ENCODE data around the gene MEIOB.
"Not testable (repeated sequence)": the region's sequence is repeated elsewhere in the genome, so short reads cannot be mapped to it uniquely, and the experiment has no call there.

MEIOB gene

DNA sequence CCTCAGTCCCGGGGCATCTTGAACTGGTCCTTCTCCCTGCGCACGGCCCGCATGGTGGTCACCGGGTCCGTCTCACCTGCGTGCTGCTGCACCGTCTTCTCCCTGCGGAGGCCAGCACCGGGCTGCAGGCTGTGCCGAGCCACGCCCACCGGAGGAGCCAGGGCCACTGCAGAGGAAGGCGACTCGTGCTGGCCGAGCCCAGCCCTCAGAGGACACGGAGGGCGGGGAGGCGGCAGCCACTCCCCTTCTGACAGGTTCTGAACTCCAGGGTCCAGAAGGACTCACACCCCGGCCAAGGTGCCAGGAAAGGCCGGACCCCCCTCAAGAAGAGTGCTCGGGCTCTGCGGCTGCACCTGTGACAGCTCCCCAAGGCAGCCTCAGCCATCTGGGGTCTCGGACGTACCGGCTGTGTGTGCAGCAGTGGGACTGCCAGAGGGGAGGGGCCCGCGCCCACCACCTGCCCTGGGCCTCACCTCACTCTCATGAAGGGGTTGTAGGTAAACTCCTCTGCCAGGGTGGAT is 62.6 kb downstream of the MEIOB start:
- no peak for DNase-seq

DNA sequence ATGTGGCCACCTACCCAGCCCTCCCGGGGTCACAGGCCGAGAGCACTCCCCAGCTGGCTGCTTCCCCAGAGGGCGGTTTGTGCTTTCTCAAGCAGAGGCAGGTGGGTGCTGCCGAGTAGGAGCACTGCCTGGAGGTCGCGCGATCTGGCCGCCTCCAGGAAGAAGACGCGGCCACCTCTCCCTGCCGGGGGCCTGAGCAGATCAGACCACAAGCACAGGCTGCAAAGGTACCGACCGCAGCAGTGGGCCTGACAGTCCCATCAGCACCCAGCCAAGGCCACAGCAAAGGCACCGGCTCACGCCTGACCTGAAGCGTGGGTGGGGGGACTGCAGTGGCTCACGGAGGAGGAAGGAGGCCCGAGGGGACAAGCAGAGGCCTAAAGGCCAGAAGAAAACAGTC is 63.3 kb downstream of the MEIOB start:
- DNase-seq: no peak

DNA sequence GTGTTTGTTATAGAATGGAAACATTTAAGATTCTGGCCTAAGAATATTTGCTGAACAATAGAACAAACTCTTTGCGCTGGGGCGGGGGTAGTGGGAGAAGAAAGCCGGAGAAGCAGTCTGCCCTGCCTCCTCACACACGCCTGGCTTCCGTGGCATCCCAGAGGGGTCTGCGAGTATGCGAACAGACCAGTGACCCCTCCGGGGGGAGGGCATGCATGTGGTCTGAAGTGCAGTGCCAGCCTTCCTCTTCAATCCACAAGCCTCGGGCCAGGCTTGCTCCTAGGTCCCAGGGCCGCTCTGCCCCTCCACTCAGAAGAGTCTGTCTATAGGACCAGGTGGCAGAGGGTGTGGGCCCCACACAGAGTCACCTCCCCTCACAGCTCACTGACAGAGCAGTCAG is 64.3 kb downstream of the MEIOB start:
- DNase-seq: no peak

DNA sequence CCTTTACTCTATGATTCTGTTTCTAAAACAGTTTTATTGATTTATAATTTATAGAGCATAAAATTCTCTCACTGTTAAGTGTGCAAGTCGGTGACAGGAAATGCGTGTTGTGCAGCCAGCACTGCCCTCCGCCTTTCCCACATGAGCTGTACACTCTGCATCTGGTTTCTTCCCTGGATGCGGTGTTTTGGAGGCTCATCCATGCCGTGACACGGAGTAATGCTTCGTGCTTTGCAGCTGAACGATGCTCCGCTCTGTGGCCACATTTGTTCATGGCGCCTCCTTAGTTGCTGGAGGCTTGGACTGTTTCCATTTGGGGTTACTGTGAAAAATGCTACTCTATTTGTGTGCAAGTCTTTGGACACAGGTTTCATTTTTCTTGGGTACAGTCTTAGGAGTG is 71.3 kb downstream of the MEIOB start:
- no peak for DNase-seq

DNA sequence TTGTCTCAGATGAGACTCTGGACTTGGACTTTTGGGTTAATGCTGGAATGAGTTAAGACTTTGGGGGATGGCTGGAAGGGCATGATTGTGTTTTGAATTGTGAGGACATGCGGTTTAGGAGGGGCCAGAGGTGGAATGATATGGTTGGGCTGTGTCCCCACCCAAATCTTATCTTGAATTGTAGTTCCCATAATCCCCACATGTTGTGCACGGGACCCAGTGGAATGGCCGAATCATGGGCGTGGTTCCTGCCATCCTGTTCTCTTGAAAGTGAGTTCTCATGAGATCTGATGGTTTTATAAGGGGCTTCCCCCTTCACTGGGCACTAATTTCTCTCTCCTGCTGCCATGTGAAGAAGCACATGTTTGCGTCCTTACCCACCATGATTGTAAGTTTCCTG is 72.7 kb downstream of the MEIOB start:
- not testable (repeated sequence) for DNase-seq

DNA sequence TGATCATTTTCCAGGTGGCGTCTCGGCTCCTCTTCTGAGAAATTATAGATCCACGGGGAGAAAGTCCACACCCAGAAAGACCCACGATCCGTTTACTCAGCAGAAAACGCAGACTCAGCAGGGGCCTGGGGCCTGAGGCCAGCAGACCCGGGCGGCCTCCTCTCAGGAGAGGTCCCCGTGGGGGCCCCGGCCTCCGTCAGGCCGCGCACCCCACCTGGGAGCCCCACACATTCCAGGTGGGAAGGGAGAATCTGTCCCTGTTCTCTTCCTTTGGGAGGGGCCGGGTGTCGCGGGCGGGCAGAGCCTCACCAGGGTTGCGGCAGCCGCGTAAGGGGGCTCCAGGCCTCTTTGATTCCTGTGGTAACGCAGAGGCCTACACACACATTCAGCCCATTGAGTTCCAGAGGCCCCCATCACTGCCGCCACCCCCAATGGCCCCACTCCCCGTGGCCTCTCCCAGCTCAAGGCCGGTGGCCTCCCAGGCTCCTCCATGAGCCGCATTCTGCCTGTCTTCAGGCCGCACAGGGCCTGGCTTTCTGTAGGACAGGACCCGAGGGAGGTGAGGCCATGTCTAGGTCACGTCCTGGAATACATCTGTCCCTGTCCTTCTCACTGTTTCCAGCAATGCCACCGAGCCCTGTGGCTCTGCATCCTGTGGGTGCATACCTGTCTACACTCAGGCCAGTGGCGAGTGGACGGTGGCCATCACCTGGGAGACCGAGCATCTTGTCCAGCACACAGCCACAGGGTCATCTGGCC is 76.9 kb downstream of the MEIOB start:
- no peak for DNase-seq

DNA sequence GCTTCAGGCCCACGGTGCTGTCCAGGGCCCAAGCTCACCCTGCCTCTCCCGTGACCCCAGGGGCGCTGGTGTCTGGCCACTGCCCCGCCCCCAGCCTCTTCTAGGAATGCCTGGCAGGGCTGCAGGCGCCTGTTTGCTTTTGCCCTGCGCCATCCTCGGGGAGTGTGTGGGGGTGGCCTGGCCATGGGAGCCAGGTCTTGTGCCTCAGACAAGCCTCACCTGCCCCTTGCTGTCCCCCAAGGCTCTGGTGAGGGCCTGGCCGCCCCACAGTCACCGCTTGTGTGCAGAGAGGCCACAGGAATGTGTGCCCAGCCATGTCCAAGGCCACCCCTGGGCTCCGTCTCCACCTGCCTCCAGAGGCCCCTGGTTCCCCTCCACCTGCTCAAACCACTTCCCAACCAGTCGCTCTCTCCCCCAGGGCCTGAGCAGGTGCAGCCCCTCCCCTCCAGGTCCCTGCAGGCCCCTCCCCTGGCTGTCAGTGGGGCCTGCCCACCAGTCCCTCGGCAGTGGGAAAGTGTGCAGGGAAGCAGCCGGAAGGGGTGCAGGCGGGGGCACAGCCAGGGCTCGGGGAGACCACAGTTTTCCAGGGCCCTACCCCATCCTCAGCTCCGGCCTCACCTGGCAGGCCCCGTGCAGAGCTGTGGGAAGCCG is 77.6 kb downstream of the MEIOB start:
- no peak for DNase-seq

DNA sequence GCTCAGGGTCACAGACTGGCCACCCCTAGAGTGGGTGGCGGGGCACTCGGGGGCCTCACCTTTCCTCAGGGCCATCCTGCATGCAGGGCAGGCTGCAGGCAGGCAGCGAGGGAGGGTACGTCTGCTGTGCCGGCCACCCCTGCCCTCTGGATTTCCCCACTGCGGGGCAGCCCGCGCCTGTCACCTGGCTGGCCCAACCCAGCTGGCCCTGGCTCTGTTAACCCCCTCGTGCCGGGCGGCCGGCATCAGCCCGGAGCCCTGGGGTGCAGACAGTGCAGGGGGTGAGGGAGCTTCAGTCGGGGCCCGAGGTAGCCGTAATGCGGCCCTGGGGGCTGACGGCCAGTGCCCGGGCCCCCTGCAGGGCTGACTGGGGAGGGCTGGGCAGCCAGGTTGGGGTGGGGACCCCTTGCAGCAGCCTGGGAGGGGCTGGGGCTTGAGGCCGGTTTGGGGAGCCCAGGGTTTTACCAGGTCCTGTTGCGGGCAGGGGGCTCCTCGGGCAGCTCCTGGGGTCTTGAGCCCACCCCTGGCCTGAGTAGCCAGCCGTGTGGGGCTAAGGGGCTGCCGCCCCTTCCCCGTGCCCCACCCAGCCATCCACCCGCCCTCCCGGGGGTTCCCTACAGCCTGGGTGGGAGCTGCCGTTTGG is 78.3 kb downstream of the MEIOB start, which contains the start of gene IGFALS:
TSS of gene IGFALS (minus strand) at position 128 of the 643 bp plus-strand sequence. CDS start at position 75, 53 bp downstream.
- no peak for DNase-seq

DNA sequence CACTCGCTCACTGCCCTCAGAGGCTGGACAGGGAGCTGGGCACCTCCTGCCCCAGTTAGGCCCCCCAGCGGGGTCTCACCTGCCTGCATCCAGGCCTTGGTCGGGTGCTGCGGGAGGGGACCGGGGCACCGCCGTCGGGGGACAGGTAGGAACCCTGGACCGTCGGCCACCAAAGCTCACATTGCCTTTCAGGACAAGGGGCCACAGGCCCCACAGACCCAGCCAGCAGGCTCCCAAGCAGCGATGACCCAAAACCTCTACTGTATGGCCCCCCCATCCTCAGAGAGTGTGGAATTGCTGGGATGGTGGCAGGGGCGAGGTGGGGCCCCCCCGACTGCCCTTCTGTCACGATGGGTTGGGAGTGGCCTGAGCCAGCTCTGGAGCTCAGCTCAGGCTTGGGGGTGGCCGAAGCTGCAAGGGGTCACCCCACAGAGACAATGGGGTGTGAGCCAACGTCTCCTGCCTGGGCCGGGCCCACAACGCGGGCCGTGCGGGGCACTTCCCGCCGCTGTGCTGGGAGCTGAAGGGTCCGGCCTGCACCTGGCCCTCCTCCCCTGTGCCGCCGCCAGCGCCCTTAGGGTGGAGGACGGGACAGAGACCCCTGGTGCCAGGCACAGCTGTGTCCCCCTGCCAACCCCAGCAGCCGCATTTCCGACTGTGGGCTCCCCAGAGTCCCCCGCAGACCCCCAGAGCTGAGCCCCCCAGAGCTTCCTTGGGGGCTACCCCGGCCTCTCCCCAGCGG is 79.0 kb downstream of the MEIOB start:
- no peak for DNase-seq

DNA sequence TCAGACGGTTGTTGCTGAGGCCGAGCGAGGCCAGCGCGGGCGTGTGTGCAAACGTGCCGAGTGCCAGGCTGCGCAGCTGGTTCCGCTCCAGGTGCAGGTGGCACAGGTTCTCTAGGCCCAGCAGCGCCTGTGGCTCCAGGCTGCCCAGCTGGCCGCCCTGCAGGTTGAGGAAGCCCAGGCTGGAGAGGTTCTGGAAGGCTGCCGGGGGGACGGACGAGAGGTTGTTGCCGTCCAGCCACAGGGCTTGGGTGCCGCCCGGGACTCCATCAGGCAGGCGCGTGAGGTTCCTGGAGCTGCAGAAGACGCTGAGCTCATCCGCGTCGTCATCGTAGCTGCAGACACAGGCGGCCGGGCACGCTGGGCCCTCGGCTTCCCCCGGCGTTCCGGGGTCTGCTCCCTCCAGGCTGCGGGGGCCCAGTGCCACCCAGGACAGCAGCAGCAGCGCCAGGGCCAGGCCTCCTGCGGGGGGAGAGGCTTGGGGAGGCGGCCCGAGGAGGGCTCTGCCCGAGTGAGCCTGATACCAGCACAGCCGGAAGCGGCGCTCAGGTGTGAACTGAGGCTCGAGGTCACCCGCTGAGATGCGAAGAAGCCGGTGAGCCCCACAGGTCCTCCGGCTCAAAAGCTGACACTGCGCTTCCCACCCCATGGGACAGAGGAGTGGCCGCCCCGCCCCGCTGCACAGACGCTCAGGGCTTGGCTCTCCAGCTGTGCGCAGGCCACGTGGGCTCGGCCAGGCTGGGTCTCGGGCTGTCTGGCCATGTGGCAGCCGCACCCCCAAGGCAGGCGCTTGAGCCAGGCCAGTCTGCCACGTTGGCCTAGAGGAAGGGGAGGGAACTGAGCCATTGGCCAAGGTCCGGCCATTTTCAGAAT is 79.8 kb downstream of the MEIOB start:
- no peak for DNase-seq

DNA sequence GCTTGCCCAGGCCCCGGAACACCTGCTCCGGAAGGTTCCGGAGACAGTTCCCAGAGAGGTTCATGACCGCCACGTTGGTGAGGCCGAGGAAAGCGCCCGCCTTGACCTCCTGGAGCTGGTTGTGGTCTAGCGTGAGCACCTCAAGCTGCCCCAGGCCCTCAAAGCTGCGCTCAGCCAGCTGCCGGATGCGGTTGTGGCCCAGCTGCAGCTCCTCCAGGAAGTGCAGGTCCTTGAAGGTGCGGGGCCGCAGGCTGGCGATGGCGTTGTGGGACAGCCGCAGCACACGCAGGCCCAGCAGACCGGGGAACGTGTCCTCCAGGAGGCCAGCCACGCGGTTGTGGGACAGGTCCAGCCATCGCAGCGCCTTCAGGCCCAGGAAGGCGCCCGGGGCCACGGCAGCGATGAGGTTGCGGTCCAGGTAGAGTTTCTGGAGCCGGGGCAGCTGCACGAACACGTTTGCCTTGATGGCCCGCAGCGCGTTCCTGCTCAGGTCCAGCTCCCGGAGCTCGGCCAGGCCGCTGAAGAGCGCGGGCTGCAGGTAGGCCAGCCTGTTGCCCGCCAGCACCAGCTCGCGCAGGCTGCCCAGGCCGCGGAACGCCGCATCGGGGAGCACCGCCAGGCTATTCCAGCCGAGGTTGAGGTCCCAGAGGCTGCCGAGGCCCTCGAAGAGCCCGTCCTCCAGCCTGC is 80.6 kb downstream of the MEIOB start:
- DNase-seq: no peak

DNA sequence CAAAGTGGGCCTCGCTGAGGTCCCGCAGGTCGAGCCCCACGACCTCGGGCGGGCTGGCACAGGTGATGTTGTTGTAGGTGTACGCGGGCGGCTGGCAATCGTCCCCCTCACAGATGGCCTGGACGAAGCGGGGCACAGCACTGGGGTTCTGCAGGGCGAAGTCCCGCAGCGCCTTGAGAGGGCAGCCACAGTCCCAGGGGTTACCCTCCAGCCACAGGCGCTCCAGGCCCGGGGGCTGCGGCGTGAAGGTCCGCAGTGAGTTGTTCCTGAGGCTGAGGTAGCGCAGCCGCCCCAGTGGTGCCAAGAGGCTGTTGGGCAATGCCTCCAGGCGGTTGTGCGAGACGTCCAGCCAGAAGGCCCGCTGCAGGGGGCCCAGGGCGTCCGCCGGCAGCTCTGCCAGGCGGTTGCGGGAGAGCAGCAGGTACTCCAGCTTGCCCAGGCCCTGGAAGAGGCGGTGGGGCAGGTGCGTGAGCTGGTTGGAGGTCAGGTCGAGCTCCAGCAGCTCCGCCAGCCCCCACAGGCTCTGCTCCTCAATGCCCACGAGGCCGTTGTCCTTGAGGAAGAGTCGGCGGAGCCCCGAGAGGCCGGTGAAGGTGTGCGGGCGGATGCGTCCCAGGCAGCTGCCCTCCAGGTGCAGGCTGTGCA is 81.2 kb downstream of the MEIOB start:
- peak in 1 of 14 donors; percentile 52 for DNase-seq

DNA sequence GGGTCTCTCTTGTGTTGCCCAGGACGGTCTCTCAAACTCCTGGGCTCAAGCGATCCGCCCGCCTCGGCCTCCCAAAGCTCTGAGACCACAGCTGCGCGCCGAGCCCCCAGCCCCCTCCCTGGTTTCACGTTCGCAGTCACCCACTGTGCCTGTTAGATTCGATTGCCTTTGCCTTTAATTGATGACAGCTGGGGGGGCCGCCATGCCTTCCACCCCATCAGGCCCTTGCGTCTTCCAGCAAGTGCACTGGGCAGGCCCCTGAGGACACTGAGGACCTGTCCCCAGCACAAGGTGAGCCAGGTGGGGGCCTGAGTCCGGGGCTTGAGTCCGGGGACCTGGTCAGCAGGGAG is 81.7 kb downstream of the MEIOB start:
- no peak for DNase-seq

DNA sequence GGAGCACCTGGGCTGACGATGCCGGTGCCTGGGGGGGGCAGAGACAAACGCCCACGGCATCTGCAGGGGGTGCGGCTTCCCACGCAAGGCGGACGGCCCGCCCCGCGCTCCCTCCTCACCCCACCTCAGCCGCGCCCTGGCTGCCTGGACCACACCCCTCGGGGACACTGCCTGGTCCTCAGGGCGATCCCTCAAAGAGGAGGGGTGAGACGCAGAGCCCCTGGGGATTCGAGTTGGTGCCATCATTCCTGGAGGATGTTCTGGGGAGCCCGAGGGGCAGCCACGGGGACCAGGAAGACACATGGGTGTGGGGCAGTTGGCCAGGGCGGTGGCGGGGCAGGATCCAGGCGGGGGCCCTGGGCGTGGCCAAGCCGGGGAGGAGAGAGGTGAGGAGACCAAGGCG is 82.3 kb downstream of the MEIOB start:
- no peak for DNase-seq

DNA sequence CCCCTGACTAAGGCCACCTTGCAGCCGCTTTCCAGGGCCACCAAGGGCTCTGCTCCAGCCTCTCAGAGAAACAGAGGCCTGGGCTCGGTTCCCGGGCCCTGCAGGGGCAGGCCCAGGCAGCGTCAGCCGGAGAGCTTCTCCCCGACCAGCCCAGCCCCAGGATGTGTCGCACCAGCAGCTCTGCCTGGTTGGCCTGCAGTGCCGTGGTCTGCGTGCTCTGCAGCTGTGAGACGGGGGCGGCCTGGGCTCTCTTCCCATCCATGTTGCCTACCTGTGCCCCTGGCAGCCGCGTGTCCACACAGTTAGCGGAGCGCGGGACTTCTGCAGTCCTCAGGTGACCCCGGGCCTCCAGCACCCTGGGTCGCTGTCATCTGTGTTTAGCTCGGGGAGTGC is 83.3 kb downstream of the MEIOB start:
- DNase-seq: no peak

DNA sequence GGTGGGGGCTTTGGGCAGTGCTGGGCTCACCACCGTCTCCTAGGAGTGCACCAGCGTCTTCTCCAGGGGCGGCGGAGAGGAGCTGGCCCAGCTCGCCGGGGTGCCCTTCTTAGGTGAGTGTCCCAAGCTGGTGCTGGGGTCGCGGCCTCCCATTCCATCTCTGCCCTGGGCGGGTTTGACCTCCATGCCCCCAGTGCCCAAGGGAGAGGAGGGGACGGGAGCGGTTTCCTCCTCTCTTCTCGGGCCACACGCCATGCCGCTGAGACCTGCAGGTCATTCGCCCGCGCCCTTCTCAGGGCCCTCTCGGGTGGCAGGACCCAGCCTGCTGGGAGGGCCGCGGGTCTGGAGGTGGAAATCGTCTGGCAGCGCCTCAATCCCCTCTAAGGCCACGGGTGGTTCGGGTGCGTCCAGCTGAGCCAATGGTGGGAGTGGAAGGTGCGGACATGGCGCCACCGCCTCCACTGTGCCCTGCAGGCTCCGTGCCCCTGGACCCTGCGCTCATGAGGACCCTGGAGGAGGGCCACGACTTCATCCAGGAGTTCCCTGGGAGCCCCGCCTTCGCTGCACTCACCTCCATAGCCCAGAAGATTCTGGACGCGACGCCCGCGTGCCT is 83.8 kb downstream of the MEIOB start:
- no peak for DNase-seq

DNA sequence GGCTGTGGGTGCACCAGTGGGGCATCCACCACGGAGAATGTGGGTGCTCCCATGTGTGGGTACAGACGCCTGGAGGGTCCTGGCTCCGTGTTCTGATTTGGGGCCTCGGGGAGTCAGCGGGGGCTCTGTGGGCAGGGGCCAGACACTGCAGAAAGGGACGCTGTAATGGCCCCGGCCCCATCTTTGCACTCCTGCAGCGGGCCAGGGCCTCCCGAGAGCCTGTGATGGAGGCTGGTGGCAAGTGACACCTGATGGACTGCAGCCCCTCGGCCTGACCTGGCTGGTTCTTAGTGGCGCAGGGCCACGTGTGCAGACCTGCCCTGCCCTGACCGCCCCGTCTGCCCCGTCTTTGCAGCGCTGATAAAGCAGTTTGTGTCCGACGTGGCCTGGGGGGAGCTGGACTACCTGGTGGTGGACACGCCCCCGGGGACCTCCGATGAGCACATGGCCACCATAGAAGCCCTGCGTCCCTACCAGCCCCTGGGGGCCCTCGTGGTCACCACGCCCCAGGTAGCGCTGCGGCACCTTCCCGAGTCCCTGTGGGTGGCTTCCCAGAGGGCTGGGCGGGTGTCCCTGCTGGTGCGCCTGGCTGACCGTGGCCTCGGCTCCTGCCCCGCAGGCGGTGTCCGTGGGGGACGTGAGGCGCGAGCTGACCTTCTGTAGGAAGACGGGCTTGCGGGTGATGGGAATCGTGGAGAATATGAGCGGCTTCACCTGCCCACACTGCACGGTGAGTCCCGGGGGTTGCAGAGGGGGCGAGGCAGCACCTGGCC is 84.5 kb downstream of the MEIOB start:
- DNase-seq: no peak

DNA sequence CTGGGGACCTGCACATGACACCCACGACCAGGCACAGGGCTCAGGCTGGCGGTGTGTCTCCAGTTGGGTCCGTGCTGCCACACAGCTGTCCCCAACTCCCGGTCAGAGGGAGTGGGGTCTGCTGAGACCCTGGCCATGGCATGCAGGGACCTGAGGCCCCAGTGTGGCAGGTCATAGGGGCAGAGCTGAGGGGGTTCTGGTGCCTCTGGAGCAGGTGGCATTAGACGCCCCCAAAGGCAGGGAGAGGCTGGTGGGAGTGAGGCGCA is 85.0 kb downstream of the MEIOB start:
- no peak for DNase-seq

DNA sequence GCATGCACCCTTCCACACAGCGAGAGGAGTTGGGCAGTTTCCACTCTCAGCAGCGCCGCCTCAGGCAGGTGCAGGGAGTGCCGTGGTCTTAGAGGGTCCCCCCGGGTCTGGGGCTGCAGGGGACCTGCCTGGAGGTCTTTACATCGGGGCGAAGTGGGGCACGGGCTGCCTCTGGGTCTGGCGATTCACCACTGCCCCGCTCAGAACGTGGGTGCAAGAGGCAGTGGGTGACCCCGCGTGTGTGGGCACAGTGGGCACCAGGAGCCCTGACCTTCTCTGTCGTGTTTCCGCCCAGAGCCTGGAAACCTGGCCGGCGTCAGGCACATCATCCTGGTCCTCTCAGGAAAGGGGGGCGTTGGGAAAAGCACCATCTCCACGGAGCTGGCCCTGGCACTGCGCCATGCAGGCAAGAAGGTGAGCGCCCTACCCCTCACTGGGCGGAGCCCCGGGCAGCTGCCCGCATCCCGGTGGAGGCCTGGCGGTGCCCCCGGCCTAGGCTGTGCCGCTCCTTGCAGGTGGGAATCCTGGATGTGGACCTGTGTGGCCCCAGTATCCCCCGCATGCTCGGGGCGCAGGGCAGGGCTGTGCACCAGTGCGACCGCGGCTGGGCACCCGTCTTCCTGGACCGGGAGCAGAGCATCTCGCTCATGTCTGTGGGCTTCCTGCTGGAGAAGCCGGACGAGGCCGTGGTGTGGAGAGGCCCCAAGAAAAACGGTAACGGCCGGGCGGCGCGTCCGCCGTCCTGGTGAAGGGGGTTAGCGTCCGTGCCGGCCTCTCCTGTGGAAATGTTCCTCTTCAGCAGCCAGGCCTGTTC is 85.5 kb downstream of the MEIOB start:
- DNase-seq: no peak
